Gastrocnemius medialis (tissue), 4 donors: ENCODE data around the gene CCL14. TPM values are rescaled to one million over a fixed set of nuclear protein-coding genes. Genes with fewer than 3 reads are reported as not detected.

Source experiments
- ATAC-seq, 2 donors: fragments of 150-250 bp; one replicate each; pipeline ENCODE4 v1.9.1; 2016
- DNase-seq, 2 donors: peaks; one replicate each; pipeline ENCODE4 v3.0.0-alpha.2; 2019
- H3K27ac ChIP-seq, 4 donors: fragments of 200-600 bp; sonication (generic); 1 replicate in 1 of 4; 2 replicates in 3 of 4; pipeline ENCODE4 v1.5.1; 2016 to 2018; ENCODE audit warnings: mild to moderate bottlenecking in 2 of 4, moderate library complexity in 1 of 4
- H3K27me3 ChIP-seq, 3 donors: fragments of 200-600 bp; sonication (generic) in 2 of 3; 1 replicate in 1 of 3; 2 replicates in 2 of 3; pipeline versions ENCODE4 v1.5.1 to v1.6.0; 2016 to 2019; ENCODE audit warnings: mild to moderate bottlenecking in 1 of 3, moderate library complexity in 1 of 3
- H3K36me3 ChIP-seq, 2 donors: fragments of 200-600 bp; sonication (generic) in 1 of 2; one replicate each; pipeline ENCODE4 v1.5.1; 2017 to 2018
- H3K4me1 ChIP-seq, 2 donors: fragments of 200-600 bp; sonication (generic) in 1 of 2; one replicate each; pipeline ENCODE4 v1.5.1; 2016 to 2017; ENCODE audit warnings: mild to moderate bottlenecking in 2 of 2
- H3K4me3 ChIP-seq, 4 donors: fragments of 200-600 bp; sonication (generic) in 3 of 4; 1 replicate in 1 of 4; 2 replicates in 3 of 4; pipeline ENCODE4 v1.5.1; 2016 to 2019; ENCODE audit warnings: mild to moderate bottlenecking in 2 of 4
- H3K9me3 ChIP-seq, 3 donors: fragments of 200-600 bp; sonication (generic) in 2 of 3; 1 replicate in 1 of 3; 2 replicates in 2 of 3; pipeline ENCODE4 v1.5.1; 2016 to 2019
- POLR2A ChIP-seq, 2 donors: fragments of 450-650 bp; IDR thresholded peaks; one replicate each; pipeline ENCODE4 v1.6.1; 2017; ENCODE audit warnings: antibody characterized with exemption in 2 of 2, mild to moderate bottlenecking in 2 of 2, moderate library complexity in 2 of 2
- in situ Hi-C, 4 donors: fragments of 200-750 bp; cut with MboI; loops; one replicate each; pipeline versions ENCODE4 v1.15.0 to v1.8.0; 2017; ENCODE audit warnings: low sequenced_read_pairs in 4 of 4
- intact Hi-C: fragments of 100-400 bp; cut with DNase I; formaldehyde crosslinking; loops from one replicate; pipeline ENCODE4 v1.15.1; 2023; ENCODE audit warnings: low total_unique reads
- total RNA-seq, 4 donors: library from RNA; depleted of rRNA; stranded (reverse); fragments of >200 nt; gene quantifications; one replicate each; pipeline versions ENCODE4 v1.1.0 to v1.2.3, GENCODE V29; 2016
- TF ChIP-seq, protein P1 (sequence below), 5 experiments: fragments of 450-650 bp in 3 of 5; fragments of 200-600 bp in 2 of 5; sonication (generic) in 2 of 5; IDR thresholded peaks in 4 of 5; conservative IDR thresholded peaks in 1 of 5; 1 replicate in 4 of 5; 2 replicates in 1 of 5; pipeline ENCODE4 v1.5.1; 2016 to 2019; ENCODE audit warnings: antibody characterized with exemption in 5 of 5, mild to moderate bottlenecking in 3 of 5, moderate library complexity in 3 of 5

Gene CCL14
- total RNA-seq, 4 donors from 2014 or later: 4.9 to 25.9 (median 12.1) TPM

- intact Hi-C loops: no loop called here
- DNase-seq (no peak), ATAC-seq (no peak)
- in situ Hi-C loops: no loop called here
- no peaks in the 10 kb centered on the region for H3K4me1 ChIP-seq
- H3K27me3 ChIP-seq: no peaks in the 10 kb centered on the region
- H3K27ac ChIP-seq: no peak overlapping the region
- H3K4me3 ChIP-seq: no peak overlapping the region
- TF ChIP-seq POLR2A (IDR thresholded peaks at IDR 0.05): no peak
- TF ChIP-seq, protein P1, sequence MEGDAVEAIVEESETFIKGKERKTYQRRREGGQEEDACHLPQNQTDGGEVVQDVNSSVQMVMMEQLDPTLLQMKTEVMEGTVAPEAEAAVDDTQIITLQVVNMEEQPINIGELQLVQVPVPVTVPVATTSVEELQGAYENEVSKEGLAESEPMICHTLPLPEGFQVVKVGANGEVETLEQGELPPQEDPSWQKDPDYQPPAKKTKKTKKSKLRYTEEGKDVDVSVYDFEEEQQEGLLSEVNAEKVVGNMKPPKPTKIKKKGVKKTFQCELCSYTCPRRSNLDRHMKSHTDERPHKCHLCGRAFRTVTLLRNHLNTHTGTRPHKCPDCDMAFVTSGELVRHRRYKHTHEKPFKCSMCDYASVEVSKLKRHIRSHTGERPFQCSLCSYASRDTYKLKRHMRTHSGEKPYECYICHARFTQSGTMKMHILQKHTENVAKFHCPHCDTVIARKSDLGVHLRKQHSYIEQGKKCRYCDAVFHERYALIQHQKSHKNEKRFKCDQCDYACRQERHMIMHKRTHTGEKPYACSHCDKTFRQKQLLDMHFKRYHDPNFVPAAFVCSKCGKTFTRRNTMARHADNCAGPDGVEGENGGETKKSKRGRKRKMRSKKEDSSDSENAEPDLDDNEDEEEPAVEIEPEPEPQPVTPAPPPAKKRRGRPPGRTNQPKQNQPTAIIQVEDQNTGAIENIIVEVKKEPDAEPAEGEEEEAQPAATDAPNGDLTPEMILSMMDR (IDR thresholded peaks at IDR 0.05 in 4 of 5, conservative IDR thresholded peaks at IDR 0.05 in 1 of 5): no peak
- H3K9me3 ChIP-seq: no peaks in the 10 kb centered on the region
- no peaks in the 10 kb centered on the region for H3K36me3 ChIP-seq
These were observed 16.1 kb upstream of the CCL14 start for GRCh38 chr17:36002631-36003030.

DNA sequence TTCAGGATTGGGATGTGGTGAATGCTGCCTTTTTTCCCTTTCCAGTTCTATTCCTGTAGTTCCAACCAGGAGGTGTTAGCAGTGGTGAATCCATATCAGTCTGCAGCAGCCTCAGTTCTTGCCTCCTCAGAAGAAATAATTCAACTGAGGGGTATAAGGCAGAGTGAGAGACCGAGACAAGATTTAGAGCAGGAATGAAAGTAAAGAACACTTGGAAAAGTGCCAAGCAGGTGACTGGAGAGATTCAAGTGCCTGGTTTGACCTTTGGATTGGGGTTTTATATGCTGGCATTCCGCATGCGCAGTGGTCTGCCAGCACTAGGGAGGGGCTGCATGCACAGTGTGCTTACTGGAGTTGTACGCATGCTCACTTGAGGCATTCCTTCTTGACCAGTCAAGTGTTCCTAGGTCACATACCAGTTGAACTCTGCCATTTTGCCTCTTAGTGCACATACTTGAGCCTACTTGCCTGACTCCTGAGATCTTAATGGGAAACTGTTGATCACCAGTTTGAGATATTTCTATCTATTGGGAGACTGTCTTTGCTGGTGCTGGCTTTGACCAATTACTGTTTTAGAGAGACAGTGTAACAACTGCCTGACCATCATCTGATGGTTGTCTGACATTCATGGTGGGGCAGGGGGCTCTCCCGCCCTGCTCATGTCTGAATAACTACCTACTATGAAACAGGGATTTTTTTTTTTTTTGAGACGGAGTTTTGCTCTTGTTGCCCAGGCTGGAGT lies 15.5 kb upstream of the CCL14 start:
- H3K4me3 ChIP-seq: no peak overlapping the region
- no peaks in the 10 kb centered on the region for H3K4me1 ChIP-seq
- in situ Hi-C loops: no loop called here
- no peak overlapping the region for H3K27ac ChIP-seq
- no peaks in the 10 kb centered on the region for H3K36me3 ChIP-seq
- DNase-seq (no peak), ATAC-seq (no peak)
- intact Hi-C loops: no loop called here
- no peaks in the 10 kb centered on the region for H3K27me3 ChIP-seq
- H3K9me3 ChIP-seq: no peaks in the 10 kb centered on the region
- TF ChIP-seq POLR2A (IDR thresholded peaks at IDR 0.05): no peak
- TF ChIP-seq, protein P1 (IDR thresholded peaks at IDR 0.05 in 4 of 5, conservative IDR thresholded peaks at IDR 0.05 in 1 of 5): no peak

DNA sequence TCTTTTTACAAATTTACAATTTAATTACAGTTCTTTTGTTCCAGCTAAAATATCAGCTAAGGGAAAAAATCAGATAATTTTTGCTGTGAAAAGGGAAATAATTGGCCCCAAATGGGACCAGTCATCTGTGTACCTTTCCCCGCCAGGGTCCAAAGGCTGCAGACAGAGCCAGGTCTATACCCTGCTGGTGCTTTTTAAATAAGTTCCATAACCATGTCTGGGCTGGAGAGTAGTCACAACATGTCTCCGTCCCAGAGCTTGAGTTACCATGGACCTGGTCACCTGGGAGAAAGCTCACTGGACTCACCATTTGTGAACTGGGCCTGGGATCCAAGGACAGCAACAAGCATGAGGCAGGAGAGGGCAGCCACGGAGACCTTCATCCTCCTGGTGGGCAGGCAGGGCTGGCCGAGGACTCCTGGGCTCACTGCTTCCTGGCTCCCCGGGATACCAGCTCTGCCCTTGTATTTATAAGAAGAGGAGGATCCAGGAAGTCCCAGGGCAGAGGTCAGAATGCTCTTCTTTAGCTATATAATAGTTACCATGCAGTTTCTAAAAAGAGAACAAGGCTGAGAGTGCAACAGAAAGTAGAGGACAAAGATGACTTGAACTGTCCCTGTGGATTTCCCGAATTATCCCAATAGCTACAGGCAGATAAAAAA lies 14.7 kb upstream of the CCL14 start, which contains the start of gene CCL15:
TSS of gene CCL15 (minus strand) at position 444 of the 662 bp plus-strand sequence. CDS start at position 383, 61 bp downstream.
- H3K27me3 ChIP-seq: no peaks in the 10 kb centered on the region
- H3K4me3 ChIP-seq: no peak within 1 kb of the TSS
- H3K27ac ChIP-seq: no peak within 1 kb of the TSS
- intact Hi-C loops: no loop called here
- no peaks in the 10 kb centered on the region for H3K9me3 ChIP-seq
- no peak for TF ChIP-seq POLR2A (IDR thresholded peaks at IDR 0.05)
- TF ChIP-seq, protein P1 (IDR thresholded peaks at IDR 0.05 in 4 of 5, conservative IDR thresholded peaks at IDR 0.05 in 1 of 5): no peak
- in situ Hi-C loops: no loop called here
- H3K36me3 ChIP-seq: no peaks in the 10 kb centered on the region
- no peak for DNase-seq
- ATAC-seq: no peak
- H3K4me1 ChIP-seq: no peaks in the 10 kb centered on the region

DNA sequence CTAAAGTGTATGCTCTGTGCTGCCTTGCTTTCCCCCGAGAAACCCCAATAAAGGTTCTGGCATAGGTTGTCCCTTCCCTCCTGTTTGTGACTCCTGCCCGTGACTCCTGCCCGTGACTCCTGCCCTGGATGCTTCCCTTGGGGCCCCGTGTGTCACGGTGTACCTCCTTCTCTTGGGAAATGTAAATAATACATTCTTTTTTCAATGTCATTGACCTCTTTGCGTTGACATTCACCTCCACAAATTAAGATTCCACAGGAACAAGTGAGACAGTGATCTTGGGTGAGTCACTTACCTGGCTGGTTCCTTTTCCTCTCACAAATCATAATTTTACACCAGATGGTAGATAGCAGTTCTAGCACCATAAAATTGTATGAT lies 14.2 kb upstream of the CCL14 start:
- no peak for DNase-seq
- TF ChIP-seq, protein P1 (IDR thresholded peaks at IDR 0.05 in 4 of 5, conservative IDR thresholded peaks at IDR 0.05 in 1 of 5): no peak
- TF ChIP-seq POLR2A (IDR thresholded peaks at IDR 0.05): no peak
- in situ Hi-C loops: no loop called here
- Histone ChIP-seq H3K27ac (no peak overlapping the region), H3K36me3 (no peaks in the 10 kb centered on the region), H3K4me3 (no peak overlapping the region), H3K4me1 (no peaks in the 10 kb centered on the region), H3K27me3 (no peaks in the 10 kb centered on the region), H3K9me3 (no peaks in the 10 kb centered on the region)
- ATAC-seq: no peak
- intact Hi-C loops: no loop called here
